Neural cell (in vitro differentiated cells): ENCODE measurements around the gene AKR1A1.

Source experiments
- EP300 ChIP-seq: fragments of 450-650 bp; conservative IDR thresholded peaks from 2 replicates; pipeline ENCODE4 v1.6.1; 2014; ENCODE audit warnings: antibody characterized with exemption, mild to moderate bottlenecking, moderate library complexity; ENCODE audit not compliant: poor library complexity, severe bottlenecking
- EZH2 ChIP-seq: fragments of 200-600, 300-800 bp; shearing (Covaris generic), sonication (generic); IDR thresholded peaks from 2 replicates; pipeline ENCODE4 v1.6.1; 2014; ENCODE audit warnings: antibody characterized with exemption, low read length, borderline replicate concordance, mild to moderate bottlenecking; ENCODE audit not compliant: insufficient read depth, poor library complexity, severe bottlenecking
- POLR2AphosphoS5 ChIP-seq: IDR thresholded peaks from 2 replicates; pipeline ENCODE4 v1.6.1; 2012
- TF ChIP-seq, protein P1 (sequence below): fragments of 450-650 bp; IDR thresholded peaks from 2 replicates; pipeline ENCODE4 v1.5.1; 2014; ENCODE audit warnings: antibody characterized with exemption, mild to moderate bottlenecking, moderate library complexity; ENCODE audit not compliant: poor library complexity, severe bottlenecking

DNA sequence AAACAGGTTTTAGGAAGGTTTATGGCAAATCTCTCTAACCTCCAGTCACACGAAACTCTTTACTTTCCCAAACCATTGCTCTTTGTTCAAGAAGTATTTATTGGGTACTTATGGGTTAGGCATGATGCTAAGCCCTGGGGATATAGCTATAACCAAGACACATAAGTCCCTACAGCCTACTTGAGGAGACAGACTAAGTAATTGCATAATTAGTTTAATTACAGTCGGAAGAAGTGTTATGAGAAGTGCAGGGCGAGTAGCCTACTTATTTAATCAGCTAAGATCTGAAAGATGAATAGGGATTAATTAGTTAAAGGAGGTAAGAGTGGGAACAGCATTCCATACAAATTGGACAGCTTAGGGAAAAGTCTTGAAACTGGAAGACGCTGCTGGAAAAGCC, 20.0 kb downstream of the AKR1A1 start:
- TF ChIP-seq, protein P1, sequence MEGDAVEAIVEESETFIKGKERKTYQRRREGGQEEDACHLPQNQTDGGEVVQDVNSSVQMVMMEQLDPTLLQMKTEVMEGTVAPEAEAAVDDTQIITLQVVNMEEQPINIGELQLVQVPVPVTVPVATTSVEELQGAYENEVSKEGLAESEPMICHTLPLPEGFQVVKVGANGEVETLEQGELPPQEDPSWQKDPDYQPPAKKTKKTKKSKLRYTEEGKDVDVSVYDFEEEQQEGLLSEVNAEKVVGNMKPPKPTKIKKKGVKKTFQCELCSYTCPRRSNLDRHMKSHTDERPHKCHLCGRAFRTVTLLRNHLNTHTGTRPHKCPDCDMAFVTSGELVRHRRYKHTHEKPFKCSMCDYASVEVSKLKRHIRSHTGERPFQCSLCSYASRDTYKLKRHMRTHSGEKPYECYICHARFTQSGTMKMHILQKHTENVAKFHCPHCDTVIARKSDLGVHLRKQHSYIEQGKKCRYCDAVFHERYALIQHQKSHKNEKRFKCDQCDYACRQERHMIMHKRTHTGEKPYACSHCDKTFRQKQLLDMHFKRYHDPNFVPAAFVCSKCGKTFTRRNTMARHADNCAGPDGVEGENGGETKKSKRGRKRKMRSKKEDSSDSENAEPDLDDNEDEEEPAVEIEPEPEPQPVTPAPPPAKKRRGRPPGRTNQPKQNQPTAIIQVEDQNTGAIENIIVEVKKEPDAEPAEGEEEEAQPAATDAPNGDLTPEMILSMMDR: no peak
- TF ChIP-seq EP300 (no peak), EZH2 (no peak), POLR2AphosphoS5 (no peak)
